Glutamatergic neuron (in vitro differentiated cells): ENCODE results near the gene OGT. TPM values are rescaled to one million over a fixed set of nuclear protein-coding genes. Genes with fewer than 3 reads are reported as not detected.

Experiments used
- DNase-seq: peaks from one replicate; pipeline ENCODE4 v3.0.0; 2022
- H3K27ac Mint-ChIP-seq: one replicate; pipeline ENCODE4 v1.8.0; 2020; ENCODE audit warnings: mild to moderate bottlenecking, mixed read lengths, inconsistent platforms; ENCODE audit not compliant: unreplicated experiment
- H3K27me3 Mint-ChIP-seq: one replicate; pipeline ENCODE4 v1.8.0; 2020; ENCODE audit warnings: mild to moderate bottlenecking, moderate library complexity, mixed read lengths, inconsistent platforms; ENCODE audit not compliant: unreplicated experiment
- H3K36me3 Mint-ChIP-seq: one replicate; pipeline ENCODE4 v1.8.0; 2020; ENCODE audit warnings: mild to moderate bottlenecking, mixed read lengths, inconsistent platforms; ENCODE audit not compliant: unreplicated experiment
- H3K4me1 Mint-ChIP-seq: one replicate; pipeline ENCODE4 v1.8.0; 2020; ENCODE audit warnings: mild to moderate bottlenecking, low read depth, mixed read lengths, inconsistent platforms; ENCODE audit not compliant: unreplicated experiment
- H3K4me3 Mint-ChIP-seq: one replicate; pipeline ENCODE4 v1.8.0; 2020; ENCODE audit warnings: mild to moderate bottlenecking, mixed read lengths, inconsistent platforms; ENCODE audit not compliant: unreplicated experiment
- H3K9me3 Mint-ChIP-seq: one replicate; pipeline ENCODE4 v1.8.0; 2020; ENCODE audit warnings: mild to moderate bottlenecking, moderate library complexity, mixed read lengths, inconsistent platforms; ENCODE audit not compliant: unreplicated experiment
- CTCF ChIP-seq: fragments of 200-600 bp; sonication (generic); IDR thresholded peaks from one replicate; pipeline ENCODE4 v1.5.0; 2021; ENCODE audit not compliant: partially characterized antibody, unreplicated experiment
- total RNA-seq: library from RNA; stranded (reverse); fragmentation: NEBNext Ultra II Directional; extraction: Animal tissue kit (Norgen Biotek cat#: 25700); gene quantifications from one replicate; pipeline ENCODE4 v1.2.1, GENCODE V29; 2021; ENCODE audit not compliant: unreplicated experiment

The OGT gene
- total RNA-seq, 1 donor from 2014 or later: 185 TPM

- TF ChIP-seq CTCF: no peak
- no peak overlapping the region for H3K27ac Mint-ChIP-seq
- H3K36me3 Mint-ChIP-seq: no peaks in the 10 kb centered on the region
- peaks cover 6% of the 10 kb centered on the region for H3K27me3 Mint-ChIP-seq
- no peak for DNase-seq
- H3K4me1 Mint-ChIP-seq: peaks cover 4% of the 10 kb centered on the region
- peak overlapping the region; percentile 83 for H3K4me3 Mint-ChIP-seq
- H3K9me3 Mint-ChIP-seq: peaks cover 10% of the 10 kb centered on the region
Measured at GRCh38 chrX:71536285-71536684, 3.4 kb downstream of the OGT start.

DNA sequence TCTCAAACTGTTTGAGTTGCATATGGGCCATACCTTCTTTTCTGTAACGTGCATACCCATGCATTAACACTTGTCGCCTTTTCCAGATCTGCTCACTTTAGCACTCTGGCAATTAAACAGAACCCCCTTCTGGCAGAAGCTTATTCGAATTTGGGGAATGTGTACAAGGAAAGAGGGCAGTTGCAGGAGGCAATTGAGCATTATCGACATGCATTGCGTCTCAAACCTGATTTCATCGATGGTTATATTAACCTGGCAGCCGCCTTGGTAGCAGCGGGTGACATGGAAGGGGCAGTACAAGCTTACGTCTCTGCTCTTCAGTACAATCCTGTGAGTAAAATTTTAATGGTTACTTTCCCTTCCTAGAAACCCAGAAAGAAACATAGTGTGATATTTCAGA, 4.8 kb downstream of the OGT start:
- no peaks in the 10 kb centered on the region for H3K36me3 Mint-ChIP-seq
- peaks cover 6% of the 10 kb centered on the region for H3K4me1 Mint-ChIP-seq
- H3K4me3 Mint-ChIP-seq: peak overlapping the region; percentile 20
- TF ChIP-seq CTCF: no peak
- H3K27ac Mint-ChIP-seq: no peak overlapping the region
- DNase-seq: no peak
- H3K9me3 Mint-ChIP-seq: peaks cover 8% of the 10 kb centered on the region
- H3K27me3 Mint-ChIP-seq: peaks cover 6% of the 10 kb centered on the region

DNA sequence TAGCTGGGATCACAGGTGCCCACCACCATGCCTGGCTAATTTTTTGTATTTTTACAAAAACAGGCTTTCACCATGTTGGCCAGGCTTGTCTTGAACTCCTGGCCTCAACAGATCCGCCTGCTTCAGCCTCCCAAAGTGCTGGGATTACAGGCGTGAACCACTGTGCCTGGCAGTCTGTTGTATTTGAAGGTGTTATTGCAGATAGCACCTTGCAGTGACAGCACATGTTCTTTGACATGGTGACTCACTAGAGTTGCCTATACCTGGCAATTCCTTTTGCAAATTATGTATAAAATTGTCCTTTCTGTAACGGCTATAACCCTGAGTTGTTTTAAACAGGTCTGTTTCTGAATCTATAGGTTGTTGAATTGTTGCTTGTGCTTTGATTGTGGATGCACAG, 7.9 kb downstream of the OGT start:
- Mint-ChIP-seq H3K36me3 (no peaks in the 10 kb centered on the region), H3K27ac (peak overlapping the region; percentile 13)

GRCh38 chrX:71541210-71542022, 8.5 kb downstream of the OGT start:
- TF ChIP-seq CTCF: no peak
- Mint-ChIP-seq H3K9me3 (no peaks in the 10 kb centered on the region), H3K36me3 (no peaks in the 10 kb centered on the region), H3K4me3 (peak overlapping the region; percentile 3), H3K4me1 (peaks cover 6% of the 10 kb centered on the region), H3K27ac (peak overlapping the region; percentile 13), H3K27me3 (no peaks in the 10 kb centered on the region)
- no peak for DNase-seq

More for the DNA sequence above, 7.9 kb downstream of the OGT start:
- no peaks in the 10 kb centered on the region for H3K27me3 Mint-ChIP-seq
- H3K4me1 Mint-ChIP-seq: peaks cover 6% of the 10 kb centered on the region
- H3K9me3 Mint-ChIP-seq: no peaks in the 10 kb centered on the region
- no peak for TF ChIP-seq CTCF
- no peak overlapping the region for H3K4me3 Mint-ChIP-seq
- DNase-seq: no peak

DNA sequence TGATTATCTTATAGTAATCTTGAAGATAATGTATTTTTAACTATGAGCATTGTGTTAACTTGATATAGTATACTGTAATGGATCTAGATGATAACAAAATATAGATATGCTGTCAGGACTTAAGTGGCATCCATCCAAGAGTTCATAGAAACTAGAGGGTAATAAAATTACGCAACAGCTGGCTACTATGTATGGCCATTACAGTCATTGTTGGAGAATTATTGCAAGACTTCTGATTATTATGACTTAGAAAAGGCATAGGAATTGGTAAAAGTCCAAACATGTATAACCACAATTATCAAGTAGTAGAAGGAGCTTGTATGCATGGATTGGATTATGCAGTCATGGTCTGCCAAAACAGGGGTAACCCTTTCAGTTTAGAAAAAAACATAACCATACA, 9.5 kb downstream of the OGT start:
- no peak overlapping the region for H3K27ac Mint-ChIP-seq
- TF ChIP-seq CTCF: no peak
- H3K9me3 Mint-ChIP-seq: no peaks in the 10 kb centered on the region

More for the DNA sequence above, 9.5 kb downstream of the OGT start:
- Mint-ChIP-seq H3K36me3 (no peaks in the 10 kb centered on the region), H3K4me3 (no peak overlapping the region), H3K27me3 (no peaks in the 10 kb centered on the region), H3K4me1 (peaks cover 6% of the 10 kb centered on the region)
- no peak for DNase-seq
